ENCODE results near the gene EDN1. TPM values are rescaled to one million over a fixed set of nuclear protein-coding genes. Genes with fewer than 3 reads are reported as not detected.

EDN1 gene
- total RNA-seq, 1 donor from 2014 or later, result 18.8 TPM

GRCh38 chr6:12279322-12280091, 10.7 kb upstream of the EDN1 start:
- Histone ChIP-seq H3K36me3 (no peaks in the 10 kb centered on the region), H3K4me1 (no peaks in the 10 kb centered on the region), H3K27me3 (no peaks in the 10 kb centered on the region), H3K4me3 (no peak overlapping the region), H3K27ac (no peak overlapping the region), H3K9me3 (no peaks in the 10 kb centered on the region)
- ATAC-seq (no peak), DNase-seq (no peak)
- TF ChIP-seq CTCF (IDR thresholded peaks at IDR 0.05), result no peak
- intact Hi-C loops (cut with DNase I), result loop anchor here (10.0 kb wide), 1 partner anchor 325 kb away; no protein-coding TSS in a partner anchor

- Histone ChIP-seq H3K27ac (no peak overlapping the region), H3K9me3 (no peaks in the 10 kb centered on the region), H3K4me3 (no peak overlapping the region), H3K36me3 (no peaks in the 10 kb centered on the region), H3K27me3 (no peaks in the 10 kb centered on the region), H3K4me1 (no peaks in the 10 kb centered on the region)
- ATAC-seq (no peak), DNase-seq (no peak)
- intact Hi-C loops (cut with DNase I), result loop anchor here (10.0 kb wide), 1 partner anchor 324 kb away; no protein-coding TSS in a partner anchor
- TF ChIP-seq CTCF (IDR thresholded peaks at IDR 0.05), result no peak
Observed at GRCh38 chr6:12280458-12280857, 9.7 kb upstream of the EDN1 start.

GRCh38 chr6:12280902-12281301, 9.3 kb upstream of the EDN1 start:
- H3K27me3 ChIP-seq, result no peaks in the 10 kb centered on the region
- H3K4me1 ChIP-seq, result no peaks in the 10 kb centered on the region

GRCh38 chr6:12283904-12284303, 6.3 kb upstream of the EDN1 start:
- intact Hi-C loops (cut with DNase I), result loop anchor here (10.0 kb wide), 1 partner anchor 321 kb away; no protein-coding TSS in a partner anchor
- no peak overlapping the region for H3K4me3 ChIP-seq

More at GRCh38 chr6:12280902-12281301, 9.3 kb upstream of the EDN1 start:
- TF ChIP-seq CTCF (IDR thresholded peaks at IDR 0.05), result no peak
- Histone ChIP-seq H3K36me3 (no peaks in the 10 kb centered on the region), H3K27ac (no peak overlapping the region), H3K9me3 (no peaks in the 10 kb centered on the region), H3K4me3 (no peak overlapping the region)
- intact Hi-C loops (cut with DNase I), result loop anchor here (10.0 kb wide), 1 partner anchor 324 kb away; no protein-coding TSS in a partner anchor
- no peak for DNase-seq
- no peak for ATAC-seq

GRCh38 chr6:12286373-12287110, 3.6 kb upstream of the EDN1 start:
- H3K27ac ChIP-seq, result no peak overlapping the region
- H3K27me3 ChIP-seq, result no peaks in the 10 kb centered on the region
- TF ChIP-seq CTCF (IDR thresholded peaks at IDR 0.05), result no peak
- H3K9me3 ChIP-seq, result no peaks in the 10 kb centered on the region
- H3K4me1 ChIP-seq, result peaks cover 3% of the 10 kb centered on the region
- DNase-seq (no peak), ATAC-seq (no peak)
- intact Hi-C loops (cut with DNase I), result loop anchor here (10.0 kb wide), 1 partner anchor 318 kb away; no protein-coding TSS in a partner anchor
- no peak overlapping the region for H3K4me3 ChIP-seq
- H3K36me3 ChIP-seq, result no peaks in the 10 kb centered on the region

More at GRCh38 chr6:12283904-12284303, 6.3 kb upstream of the EDN1 start:
- no peak for DNase-seq
- no peak for ATAC-seq
- no peaks in the 10 kb centered on the region for H3K36me3 ChIP-seq
- H3K27me3 ChIP-seq, result no peaks in the 10 kb centered on the region
- peaks cover 3% of the 10 kb centered on the region for H3K4me1 ChIP-seq
- no peak for TF ChIP-seq CTCF (IDR thresholded peaks at IDR 0.05)
- no peaks in the 10 kb centered on the region for H3K9me3 ChIP-seq
- H3K27ac ChIP-seq, result no peak overlapping the region
